ENCODE data around the gene ZNF263.
"Not testable (repeated sequence)": the region's sequence is repeated elsewhere in the genome, so short reads cannot be mapped to it uniquely, and the experiment has no call there.

The ZNF263 gene

DNA sequence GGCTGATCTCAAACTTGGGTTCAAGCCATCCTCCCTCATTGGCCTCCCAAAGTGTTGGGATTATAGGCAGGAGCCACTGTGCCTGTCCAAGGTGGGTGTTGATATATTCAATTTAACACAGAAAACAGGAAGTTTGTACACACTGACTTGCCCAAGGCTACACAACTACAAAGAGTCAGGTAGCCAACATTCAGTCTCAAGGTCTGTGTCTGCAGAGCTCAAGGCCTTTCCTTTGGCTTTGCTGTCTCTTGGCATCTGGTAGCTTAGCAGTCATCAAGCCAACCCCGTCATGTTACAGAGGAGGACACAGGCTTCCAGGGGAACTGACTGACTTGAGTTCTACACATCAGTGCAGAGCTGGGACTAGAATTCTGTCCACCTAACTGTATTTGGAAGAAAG, 15.0 kb upstream of the ZNF263 start:
- DNase-seq (ENCODE audit: low spot score): no peak

DNA sequence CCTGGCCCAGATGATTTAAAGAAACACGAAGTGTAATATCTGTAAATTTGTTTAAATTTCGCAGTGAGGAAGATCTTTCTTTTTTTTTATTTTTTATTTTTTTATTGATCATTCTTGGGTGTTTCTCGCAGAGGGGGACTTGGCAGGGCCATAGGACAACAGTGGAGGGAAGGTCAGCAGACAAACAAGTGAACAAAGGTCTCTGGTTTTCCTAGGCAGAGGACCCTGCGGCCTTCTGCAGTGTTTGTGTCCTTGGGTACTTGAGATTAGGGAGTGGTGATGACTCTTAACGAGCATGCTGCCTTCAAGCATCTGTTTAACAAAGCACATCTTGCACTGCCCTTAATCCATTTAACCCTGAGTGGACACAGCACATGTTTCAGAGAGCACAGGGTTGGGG, 12.6 kb upstream of the ZNF263 start:
- not testable (repeated sequence) for DNase-seq (ENCODE audit: low spot score)

DNA sequence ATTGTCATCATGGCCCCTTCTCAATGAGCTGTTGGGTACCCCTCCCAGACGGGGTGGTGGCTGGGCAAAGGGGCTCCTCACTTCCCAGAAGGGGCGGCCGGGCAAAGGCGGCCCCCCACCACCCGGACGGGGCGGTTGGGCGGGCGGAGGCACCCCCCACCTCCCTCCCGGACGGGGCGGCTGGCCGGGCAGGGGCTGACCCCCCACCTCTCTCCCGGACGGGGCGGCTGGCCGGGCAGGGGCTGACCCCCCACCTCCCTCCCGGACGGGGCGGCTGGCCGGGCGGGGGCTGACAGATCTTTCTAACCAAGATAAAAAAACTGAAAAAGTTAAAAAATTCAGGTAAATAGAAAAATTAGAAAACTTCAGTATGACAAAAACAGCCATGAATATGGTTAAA, 12.0 kb upstream of the ZNF263 start:
- DNase-seq (ENCODE audit: low spot score): not testable (repeated sequence)

DNA sequence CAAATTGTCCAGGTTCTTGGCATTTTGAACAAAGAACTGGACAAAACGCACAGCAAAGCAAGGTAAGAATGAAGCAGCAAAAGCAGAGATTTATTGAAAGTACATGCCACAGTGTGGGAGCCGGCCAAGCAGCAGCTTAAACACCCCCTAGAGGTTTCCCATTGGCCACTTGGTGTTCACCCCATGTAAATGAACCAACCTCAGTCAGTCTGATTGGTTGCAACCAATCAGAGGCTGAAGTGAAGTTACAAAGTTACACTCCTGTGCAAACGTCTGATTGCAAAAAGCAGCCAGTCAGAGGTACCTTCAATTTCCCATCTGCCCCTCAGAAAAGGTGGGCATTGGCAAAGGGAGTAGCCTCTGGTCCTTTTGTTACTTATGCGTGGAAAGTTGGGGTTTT, 8.8 kb upstream of the ZNF263 start:
- no peak for DNase-seq (ENCODE audit: low spot score)

DNA sequence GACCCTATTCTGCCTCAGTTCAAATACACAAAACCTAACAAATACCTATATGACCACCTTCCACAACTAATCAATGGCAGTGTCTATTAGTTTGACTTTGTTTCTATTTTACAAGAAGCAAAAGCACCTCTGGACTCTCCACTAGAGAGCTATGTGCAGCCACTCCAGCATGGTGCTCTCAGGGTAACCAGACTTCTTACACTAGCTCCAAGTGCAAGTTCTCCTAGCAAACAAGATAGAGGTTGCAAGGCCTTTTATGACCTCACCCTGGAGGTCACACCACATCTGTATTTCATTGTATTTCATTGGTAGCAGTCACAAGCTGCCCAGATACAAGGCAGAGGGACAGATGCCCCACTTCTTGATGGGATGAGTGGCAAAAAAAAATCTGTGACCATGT, 8.3 kb upstream of the ZNF263 start:
- no peak for DNase-seq (ENCODE audit: low spot score)

DNA sequence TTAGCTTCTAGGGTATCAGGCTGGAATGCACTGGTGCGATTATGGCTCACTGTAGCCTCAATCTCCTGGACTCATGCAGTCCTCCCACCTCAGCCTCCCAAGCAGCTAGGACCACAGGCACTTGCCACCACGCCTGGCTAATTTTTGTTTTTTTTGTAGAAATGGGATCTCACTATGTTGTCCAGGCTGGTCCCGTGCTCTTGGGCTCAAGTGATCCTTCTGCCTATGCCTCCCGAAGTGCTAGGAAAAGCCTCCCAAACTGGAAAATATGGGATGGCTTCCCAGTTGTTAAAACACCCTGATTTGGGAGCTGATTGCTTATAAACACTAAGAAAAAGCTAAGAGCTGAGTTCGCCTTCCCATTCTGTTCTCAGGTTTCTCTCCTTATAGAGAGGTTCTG, 6.6 kb upstream of the ZNF263 start:
- no peak for DNase-seq (ENCODE audit: low spot score)

DNA sequence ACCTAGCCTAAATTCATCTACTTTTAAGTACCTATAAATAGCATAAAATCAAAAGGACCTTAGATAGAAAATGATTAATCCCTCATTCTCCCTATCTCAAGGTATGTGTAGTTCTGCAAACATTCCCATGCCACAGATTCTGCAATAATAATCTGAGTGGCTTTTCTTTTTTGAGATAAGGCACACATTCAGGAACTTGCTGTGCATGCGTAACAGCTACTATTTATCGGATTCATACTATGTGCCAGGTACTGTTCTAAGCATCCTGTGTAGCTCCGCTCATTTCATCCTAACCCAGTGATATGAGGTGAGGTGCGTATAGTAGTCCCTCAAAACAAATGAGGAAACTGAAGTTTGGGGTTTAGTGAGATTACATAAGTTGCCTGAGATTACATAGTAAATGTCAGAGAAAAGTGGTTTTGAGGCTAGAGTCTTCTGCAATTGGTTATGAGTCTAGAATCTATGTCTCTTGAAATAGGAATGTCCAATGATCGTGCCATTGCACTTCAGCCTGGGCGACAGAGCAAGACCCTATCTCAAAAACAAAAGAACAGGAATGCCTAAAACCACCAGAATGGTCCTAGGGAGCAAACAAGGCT, 2.0 kb upstream of the ZNF263 start:
- no peak for DNase-seq (ENCODE audit: low spot score)

DNA sequence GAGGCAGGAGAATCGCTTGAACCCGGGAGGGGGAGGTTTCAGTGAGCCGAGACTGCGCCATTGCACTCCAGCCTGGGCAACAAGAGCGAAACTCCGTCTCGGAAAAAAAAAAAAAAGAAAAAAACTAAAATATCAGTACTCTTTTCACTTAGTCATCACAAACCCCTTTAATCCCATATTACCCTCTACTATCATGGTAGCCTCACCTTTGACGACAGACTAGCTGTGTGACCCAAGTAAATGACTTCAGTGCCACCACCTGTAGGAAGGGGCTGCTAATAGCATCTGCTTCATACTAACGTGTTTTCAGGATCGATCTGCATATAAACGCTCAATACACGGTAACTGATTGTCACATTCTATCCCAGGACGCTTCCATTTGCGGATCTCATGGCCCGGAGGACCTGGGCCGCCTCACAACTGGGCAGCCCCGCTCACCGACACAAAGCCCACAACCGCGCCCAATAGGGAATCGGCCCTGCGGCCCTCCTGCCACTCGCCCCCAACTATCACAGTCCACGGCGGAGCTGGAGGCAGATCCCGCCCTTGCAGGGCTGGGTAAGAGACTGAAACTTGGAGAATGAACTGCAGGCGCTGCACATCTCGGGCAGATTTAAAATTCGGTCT, 1.1 kb upstream of the ZNF263 start:
- DNase-seq (ENCODE audit: low spot score): no peak

DNA sequence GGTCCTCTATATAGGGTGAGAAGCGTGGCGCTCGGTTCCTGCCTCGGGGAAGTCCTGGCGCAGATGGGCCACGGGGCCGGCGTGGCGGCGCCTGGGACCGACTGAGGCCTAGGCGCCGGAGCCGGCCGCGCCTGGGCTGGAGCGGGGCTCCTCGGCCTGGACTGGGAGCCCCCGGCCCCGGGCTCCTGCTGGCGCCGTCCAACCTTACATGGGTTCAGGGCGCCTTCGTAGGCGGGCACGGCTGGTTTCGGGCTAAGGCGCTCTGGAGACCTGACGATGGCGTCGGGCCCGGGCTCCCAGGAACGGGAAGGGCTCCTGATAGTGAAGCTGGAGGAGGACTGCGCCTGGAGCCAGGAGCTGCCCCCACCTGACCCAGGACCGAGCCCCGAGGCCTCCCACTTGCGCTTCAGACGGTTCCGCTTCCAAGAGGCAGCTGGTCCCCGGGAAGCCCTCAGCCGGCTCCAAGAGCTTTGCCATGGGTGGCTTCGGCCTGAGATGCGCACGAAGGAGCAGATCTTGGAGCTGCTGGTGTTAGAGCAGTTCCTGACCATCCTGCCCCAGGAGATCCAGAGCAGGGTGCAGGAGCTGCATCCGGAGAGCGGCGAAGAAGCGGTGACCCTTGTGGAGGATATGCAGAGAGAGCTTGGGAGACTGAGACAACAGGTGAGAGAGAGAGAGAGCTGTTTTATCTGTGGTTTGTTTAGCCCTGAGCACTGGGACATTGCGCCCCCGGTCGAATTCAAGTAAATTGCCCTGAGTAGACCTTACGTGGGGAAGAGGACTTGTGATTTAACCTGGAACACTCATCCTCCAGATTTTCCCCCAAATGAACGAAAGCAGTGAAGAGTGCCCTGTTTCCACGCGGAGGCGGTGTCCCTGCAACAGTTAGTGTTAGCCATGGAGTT, 504 bp downstream of the ZNF263 start:
- no peak for DNase-seq (ENCODE audit: low spot score)

DNA sequence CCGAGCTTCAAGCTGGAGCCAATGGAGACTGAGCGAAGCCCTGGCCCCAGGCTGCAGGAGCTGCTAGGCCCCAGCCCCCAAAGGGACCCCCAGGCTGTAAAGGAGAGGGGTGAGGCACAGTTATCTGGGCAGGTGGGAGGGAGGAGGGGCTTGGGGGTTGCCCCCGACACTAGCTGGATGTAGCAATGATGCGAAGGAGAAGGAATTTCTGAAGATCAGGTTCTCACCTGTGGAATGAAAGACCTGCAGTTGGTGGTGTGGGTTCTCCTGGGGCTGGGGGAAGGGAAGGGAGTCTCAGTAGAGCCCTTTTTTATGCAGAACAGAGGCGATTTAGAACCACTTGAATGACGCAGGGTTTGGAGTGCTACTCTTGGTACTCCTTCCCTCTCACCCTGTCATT, 1.8 kb downstream of the ZNF263 start:
- no peak for DNase-seq (ENCODE audit: low spot score)

DNA sequence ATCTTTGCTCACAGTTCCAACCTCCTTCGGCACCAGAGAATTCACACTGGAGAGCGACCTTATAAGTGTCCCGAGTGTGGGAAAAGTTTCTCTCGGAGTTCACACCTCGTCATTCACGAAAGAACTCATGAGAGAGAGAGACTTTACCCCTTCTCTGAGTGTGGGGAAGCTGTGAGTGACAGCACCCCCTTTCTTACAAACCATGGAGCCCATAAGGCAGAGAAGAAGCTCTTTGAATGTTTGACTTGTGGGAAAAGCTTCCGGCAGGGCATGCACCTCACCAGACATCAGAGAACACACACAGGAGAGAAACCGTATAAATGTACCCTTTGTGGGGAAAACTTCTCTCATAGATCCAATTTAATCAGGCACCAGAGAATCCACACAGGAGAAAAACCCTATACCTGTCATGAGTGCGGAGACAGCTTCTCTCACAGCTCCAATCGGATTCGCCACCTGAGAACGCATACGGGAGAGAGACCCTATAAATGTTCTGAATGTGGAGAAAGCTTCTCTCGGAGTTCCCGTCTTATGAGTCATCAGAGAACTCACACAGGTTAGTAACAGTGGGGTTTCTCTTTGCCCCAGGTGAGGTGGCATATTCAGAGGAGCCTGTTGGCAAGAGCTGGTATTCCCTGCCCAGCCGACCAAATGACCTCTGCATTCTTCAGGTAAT, 6.8 kb downstream of the ZNF263 start:
- DNase-seq (ENCODE audit: low spot score): no peak

DNA sequence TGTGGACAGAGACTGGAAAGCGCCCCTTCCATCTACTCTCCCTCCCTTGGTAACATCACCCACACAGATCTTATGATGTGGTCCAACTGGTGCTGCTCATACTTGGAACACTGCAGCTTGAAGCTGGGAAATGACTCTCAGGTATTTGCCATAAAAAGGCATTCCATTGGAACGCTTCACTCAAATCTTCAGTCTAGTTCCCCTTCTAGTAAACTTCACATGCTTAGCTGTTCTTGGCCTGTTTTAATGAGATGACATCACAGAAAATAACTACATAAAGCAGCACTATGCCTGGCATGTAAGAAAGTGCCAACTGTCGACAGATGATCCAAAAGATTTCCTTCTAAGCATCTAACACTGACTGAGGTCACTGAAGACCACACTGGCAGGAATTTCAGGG, 9.3 kb downstream of the ZNF263 start:
- no peak for DNase-seq (ENCODE audit: low spot score)

DNA sequence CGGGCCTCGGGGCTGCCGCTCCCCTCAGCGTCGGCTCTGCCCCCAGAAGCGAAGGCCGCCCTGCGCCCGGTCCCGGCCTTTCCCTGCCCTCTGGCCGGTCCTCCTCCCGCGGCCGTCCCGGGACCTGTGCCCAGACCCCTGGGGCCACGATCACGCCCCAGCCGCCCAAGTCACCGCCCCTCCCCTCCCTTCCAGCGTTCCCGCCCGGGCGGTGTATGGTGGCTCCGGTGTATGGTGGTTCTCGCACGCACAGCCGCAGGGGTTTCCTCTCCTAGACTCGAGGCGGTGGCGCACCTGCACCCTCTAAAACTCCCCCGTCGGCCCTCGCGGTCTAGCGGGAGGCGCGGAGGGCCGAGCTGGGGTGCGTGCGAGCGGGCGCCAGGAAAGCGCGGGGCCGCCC, 11.9 kb downstream of the ZNF263 start:
- no peak for DNase-seq (ENCODE audit: low spot score)

DNA sequence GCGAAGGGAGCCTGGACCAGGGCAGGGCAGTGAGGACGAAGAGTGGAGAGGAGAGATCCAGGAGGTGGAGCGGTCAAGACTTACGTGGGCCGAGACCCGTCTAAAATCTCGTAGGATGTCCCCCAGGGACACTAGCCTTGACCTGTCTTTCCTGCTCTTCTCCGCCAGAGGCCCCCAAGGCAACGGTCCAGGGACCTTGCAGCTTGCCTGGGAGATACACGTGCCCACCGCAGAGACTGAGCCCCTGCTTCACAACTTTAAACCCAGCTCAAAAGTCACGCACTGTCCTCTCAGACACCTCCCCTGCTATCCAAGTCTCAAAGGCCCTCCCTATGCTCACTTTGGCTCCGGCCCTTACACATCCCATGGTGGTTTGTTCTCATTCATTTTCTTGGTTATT, 12.5 kb downstream of the ZNF263 start:
- no peak for DNase-seq (ENCODE audit: low spot score)

DNA sequence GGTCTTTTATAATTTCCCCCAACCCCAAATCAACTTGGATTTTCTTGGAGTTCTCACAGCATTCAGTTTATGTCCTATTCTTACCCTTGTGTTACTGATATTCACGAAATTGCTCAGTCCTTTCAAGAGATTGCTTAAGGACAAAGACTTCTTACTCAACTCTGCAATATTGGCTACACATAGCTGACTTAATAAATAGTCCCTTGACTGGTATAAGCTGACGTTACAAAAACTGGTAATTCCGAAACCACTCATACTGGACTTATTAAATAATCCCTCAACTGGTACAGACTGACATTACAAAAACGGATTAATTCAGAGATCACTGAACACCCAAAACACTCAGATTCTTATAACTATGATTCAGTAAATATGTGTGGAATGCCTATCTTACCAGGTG, 21.1 kb downstream of the ZNF263 start:
- DNase-seq (ENCODE audit: low spot score): no peak

DNA sequence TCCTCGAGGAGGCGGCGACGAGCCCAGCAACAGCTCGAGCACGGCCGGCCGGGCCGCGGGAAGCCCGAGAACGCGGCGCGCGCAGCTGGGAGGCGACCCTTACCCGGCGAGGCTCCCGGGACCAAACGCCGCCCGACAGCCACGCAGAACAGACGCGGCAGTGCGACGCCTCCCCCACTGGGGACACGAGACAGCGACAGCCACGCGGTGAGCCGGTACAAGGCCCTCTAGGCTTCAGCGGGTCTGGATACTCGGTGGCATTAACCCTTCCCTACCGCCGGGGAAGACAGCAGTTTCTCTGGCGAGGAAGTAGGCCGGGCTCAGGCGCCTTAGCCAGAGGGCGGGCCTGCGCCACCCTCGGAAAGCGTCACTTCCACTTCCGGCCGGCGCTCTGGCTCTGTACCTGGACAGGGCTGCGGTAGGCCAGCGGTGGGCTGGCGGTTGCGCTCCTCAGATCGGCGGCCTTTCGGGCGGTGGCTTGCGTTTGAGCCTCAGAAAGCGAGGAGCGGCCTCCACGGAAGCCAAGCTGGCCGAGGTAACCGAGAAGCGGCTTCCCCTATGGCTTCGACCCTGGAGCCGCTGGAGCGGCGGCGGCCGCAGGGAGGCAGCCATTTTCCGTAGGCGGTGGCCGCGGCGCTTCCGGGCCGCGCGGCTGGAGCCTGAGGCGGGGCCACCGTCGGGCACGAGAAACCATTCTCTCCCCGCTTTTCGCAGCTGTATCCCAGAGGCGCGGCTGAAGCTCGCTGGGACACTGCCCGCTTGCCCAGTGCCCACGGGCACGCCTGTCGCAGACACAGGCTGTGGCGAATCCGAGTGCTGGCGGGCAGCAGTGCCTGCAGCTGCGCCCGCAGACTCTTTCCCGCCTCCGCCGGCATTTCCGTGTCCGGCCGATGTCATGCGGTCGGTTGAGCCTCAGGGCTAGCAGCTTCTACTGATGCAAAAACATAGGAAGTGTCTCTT, 22.1 kb downstream of the ZNF263 start, which contains the start of the genes TIGD7 and ZNF75A:
TSS of gene TIGD7 (minus strand) at position 322 of the 960 bp plus-strand sequence. CDS start 4,816 bp downstream, outside the sequence.
TSS of gene ZNF75A (plus strand) at position 389 of the 960 bp plus-strand sequence. CDS start 2,932 bp downstream, outside the sequence.
- peak; percentile 88 for DNase-seq (ENCODE audit: low spot score)

DNA sequence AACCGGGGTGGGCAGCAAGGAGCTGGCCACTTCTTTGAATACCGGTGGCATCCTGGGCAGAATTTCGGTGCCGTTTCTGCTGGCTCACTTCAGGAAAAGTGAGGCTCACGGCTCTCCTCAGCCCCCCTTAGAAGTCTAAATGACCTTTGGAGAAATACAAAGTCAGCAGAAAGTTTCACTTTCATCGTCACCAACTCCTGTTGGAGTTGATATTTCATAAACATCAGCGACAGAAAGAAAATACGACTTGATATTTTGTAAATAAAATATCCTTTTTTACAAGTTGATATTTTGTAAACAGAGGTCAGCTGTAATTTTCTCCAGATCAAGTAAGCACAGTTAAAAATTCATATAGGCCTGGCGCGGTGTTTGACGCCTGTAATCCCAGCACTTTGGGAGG, 22.8 kb downstream of the ZNF263 start:
- DNase-seq (ENCODE audit: low spot score): no peak

DNA sequence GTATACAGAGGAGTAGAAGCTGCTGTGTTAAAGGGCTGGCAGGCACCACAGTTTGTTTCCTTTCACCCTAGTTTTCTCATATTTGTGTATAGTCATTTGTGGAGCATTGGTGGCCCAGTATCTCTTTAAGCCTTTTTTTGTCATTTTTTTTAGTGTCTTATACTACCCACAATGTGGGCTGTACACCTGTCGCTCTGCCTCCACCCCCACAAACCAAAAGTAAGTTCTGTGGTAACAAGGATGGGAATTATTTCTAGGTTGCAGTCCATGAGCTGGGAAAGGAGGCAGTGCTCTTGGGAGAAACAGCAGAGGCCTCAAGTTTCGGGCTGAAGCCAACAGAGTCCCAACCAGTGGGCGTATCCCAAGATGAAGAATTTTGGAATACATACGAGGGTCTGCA, 28.2 kb downstream of the ZNF263 start:
- DNase-seq (ENCODE audit: low spot score): no peak

DNA sequence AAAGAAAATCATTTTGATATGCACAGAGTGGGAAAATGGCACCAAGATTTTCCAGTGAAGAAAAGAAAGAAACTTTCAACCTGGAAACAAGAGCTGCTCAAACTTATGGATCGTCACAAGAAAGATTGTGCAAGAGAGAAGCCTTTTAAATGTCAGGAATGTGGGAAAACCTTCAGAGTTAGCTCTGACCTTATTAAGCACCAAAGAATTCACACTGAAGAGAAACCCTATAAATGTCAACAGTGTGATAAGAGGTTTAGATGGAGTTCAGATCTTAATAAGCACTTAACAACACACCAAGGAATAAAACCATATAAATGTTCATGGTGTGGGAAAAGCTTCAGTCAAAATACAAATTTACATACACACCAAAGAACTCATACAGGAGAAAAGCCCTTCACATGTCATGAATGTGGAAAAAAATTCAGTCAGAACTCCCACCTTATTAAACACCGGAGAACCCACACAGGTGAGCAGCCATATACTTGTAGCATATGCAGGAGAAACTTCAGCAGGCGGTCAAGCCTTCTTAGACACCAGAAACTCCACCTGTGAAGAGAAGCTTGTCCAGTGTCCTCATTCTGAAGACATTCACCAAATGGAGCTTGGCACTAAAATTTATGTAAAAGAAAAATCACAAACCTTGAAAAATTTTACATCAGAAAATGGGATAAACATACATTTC, 34.2 kb downstream of the ZNF263 start:
- DNase-seq (ENCODE audit: low spot score): no peak

DNA sequence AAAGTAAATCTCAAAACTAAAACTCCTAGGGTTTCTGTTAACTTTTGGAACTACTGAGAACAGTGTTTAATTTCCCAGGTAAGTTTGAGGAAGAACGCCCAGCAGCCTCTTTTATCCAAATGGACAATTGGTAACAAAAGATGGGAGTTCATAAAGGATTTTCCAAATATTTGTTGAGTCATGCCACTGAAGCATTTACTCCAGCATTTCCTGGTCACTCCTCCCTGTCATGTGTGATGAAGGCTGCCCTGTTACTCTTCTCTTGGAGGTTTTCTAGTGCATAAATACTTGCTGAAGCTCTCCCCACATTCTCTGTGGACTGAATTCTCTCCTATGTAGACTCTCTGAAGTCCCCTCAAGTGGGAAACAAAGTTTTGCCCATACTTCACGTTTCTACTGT, 38.5 kb downstream of the ZNF263 start:
- no peak for DNase-seq (ENCODE audit: low spot score)

DNA sequence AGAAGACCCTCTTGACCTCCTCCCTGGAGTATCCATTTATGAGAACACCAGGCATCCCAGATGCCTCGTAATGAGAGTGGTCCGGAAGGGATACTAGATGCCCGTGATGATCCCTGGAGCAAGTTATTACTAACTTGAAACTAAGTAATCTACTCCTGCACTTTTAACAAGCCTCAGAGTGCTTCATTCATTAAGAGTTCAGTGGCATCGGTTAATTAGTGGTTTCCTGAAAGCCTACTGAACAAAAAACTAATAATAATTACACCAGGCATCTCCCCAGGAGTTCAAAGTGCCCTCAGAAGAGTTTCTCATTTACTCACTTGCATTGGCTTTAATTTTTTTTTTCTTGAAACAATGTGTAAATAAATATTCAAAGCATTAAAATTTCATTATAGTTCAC, 44.2 kb downstream of the ZNF263 start:
- no peak for DNase-seq (ENCODE audit: low spot score)

All from pons (tissue), 1 donor.